ENCODE data around the gene KBTBD6. TPM values are rescaled to one million over a fixed set of nuclear protein-coding genes. Genes with fewer than 3 reads are reported as not detected.

KBTBD6 gene
- total and polyA plus RNA-seq, 4 donors, result 2.1 to 5.1 (median 3.8) TPM

- Histone ChIP-seq H3K9ac (ENCODE audit: low read depth in 1 of 2, low read length in 2 of 2) (no peak overlapping the region), H3K36me3 (ENCODE audit: control insufficient read depth in 4 of 4, insufficient read depth in 3 of 4, low read depth in 1 of 4, low read length in 3 of 4) (no peaks in the 10 kb centered on the region), H3K4me1 (ENCODE audit: control insufficient read depth in 4 of 4, insufficient read depth in 4 of 4, low read length in 3 of 4) (peaks cover 0 to 1% (median 0%) of the 10 kb centered on the region in 4 donors), H3K27ac (ENCODE audit: low read depth in 1 of 2, low read length in 2 of 2) (no peak overlapping the region), H3K27me3 (ENCODE audit: control insufficient read depth in 4 of 4, insufficient read depth in 4 of 4, low read length in 3 of 4) (no peaks in the 10 kb centered on the region), H3K4me3 (ENCODE audit: low read depth in 1 of 3, low read length in 3 of 3) (no peak overlapping the region), H3K9me3 (ENCODE audit: control insufficient read depth in 4 of 4, low read length in 3 of 4) (no peaks in the 10 kb centered on the region)
- no peak for DNase-seq (ENCODE audit: low spot score)
- TF ChIP-seq RXRA (IDR thresholded peaks at IDR 0.05) (no peak), ATF3 (IDR thresholded peaks at IDR 0.05) (no peak), FOXA1 (IDR thresholded peaks at IDR 0.05) (no peak), FOXA2 (IDR thresholded peaks at IDR 0.05) (no peak), CTCF (IDR thresholded peaks at IDR 0.05; ENCODE audit: low read depth, low read length, missing input control) (no peak), EGR1 (IDR thresholded peaks at IDR 0.05; ENCODE audit: low read depth in 2 of 2) (no peak), SP1 (IDR thresholded peaks at IDR 0.05) (no peak), HNF4G (IDR thresholded peaks at IDR 0.05) (no peak), JUND (IDR thresholded peaks at IDR 0.05) (no peak), YY1 (IDR thresholded peaks at IDR 0.05) (no peak), ZBTB33 (IDR thresholded peaks at IDR 0.05) (no peak), RAD21 (IDR thresholded peaks at IDR 0.05) (no peak), TAF1 (conservative IDR thresholded peaks at IDR 0.05) (no peak), GABPA (IDR thresholded peaks at IDR 0.05 in 1 of 2, conservative IDR thresholded peaks at IDR 0.05 in 1 of 2) (no peak), NR2F2 (IDR thresholded peaks at IDR 0.05) (no peak), HNF4A (conservative IDR thresholded peaks at IDR 0.05) (no peak)
- TF ChIP-seq, protein P1, sequence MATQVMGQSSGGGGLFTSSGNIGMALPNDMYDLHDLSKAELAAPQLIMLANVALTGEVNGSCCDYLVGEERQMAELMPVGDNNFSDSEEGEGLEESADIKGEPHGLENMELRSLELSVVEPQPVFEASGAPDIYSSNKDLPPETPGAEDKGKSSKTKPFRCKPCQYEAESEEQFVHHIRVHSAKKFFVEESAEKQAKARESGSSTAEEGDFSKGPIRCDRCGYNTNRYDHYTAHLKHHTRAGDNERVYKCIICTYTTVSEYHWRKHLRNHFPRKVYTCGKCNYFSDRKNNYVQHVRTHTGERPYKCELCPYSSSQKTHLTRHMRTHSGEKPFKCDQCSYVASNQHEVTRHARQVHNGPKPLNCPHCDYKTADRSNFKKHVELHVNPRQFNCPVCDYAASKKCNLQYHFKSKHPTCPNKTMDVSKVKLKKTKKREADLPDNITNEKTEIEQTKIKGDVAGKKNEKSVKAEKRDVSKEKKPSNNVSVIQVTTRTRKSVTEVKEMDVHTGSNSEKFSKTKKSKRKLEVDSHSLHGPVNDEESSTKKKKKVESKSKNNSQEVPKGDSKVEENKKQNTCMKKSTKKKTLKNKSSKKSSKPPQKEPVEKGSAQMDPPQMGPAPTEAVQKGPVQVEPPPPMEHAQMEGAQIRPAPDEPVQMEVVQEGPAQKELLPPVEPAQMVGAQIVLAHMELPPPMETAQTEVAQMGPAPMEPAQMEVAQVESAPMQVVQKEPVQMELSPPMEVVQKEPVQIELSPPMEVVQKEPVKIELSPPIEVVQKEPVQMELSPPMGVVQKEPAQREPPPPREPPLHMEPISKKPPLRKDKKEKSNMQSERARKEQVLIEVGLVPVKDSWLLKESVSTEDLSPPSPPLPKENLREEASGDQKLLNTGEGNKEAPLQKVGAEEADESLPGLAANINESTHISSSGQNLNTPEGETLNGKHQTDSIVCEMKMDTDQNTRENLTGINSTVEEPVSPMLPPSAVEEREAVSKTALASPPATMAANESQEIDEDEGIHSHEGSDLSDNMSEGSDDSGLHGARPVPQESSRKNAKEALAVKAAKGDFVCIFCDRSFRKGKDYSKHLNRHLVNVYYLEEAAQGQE (IDR thresholded peaks at IDR 0.05), result no peak
- TF ChIP-seq, protein P2, sequence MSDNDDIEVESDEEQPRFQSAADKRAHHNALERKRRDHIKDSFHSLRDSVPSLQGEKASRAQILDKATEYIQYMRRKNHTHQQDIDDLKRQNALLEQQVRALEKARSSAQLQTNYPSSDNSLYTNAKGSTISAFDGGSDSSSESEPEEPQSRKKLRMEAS (IDR thresholded peaks at IDR 0.05), result no peak
These were observed 26.6 kb upstream of the KBTBD6 start for GRCh38 chr13:41159174-41159573.
